ACHN (cell line): ENCODE data around the gene CASKIN2.

ENCODE experiments used
- DNase-seq: peaks from one replicate; pipeline ENCODE4 v3.0.0-alpha.2; 2015
- in situ Hi-C: cut with HindIII; loops from 2 replicates; pipeline ENCODE4 v1.10.0; 2017; ENCODE audit warnings: low sequenced_read_pairs, low pct_ligation_motif_present, low pct_unique_long_range_greater_than_20kb

The CASKIN2 gene

GRCh38 chr17:75515496-75516254 lies at the start of gene CASKIN2:
Gene CASKIN2, minus strand, starts transcription at chr17:75515537. Its CDS starts 1,733 bp downstream, at chr17:75513804.
- in situ Hi-C loops = no loop called here

GRCh38 chr17:75565066-75565465 lies 49.7 kb upstream of the CASKIN2 start:
- in situ Hi-C loops = no loop called here
- DNase-seq = peak; percentile 67

More at GRCh38 chr17:75515496-75516254, at the start of gene CASKIN2:
- DNase-seq = peak; percentile 92

- no peak for DNase-seq
- in situ Hi-C loops = no loop called here
These were observed 48.9 kb upstream of the CASKIN2 start for GRCh38 chr17:75564195-75564594.

GRCh38 chr17:75563063-75563758 lies 47.9 kb upstream of the CASKIN2 start:
- DNase-seq = no peak
- in situ Hi-C loops = no loop called here

- in situ Hi-C loops = no loop called here
- peak; percentile 78 for DNase-seq
These were observed 46.7 kb upstream of the CASKIN2 start for GRCh38 chr17:75561927-75562603.

- DNase-seq = no peak
- in situ Hi-C loops = no loop called here
These were observed 44.7 kb upstream of the CASKIN2 start for GRCh38 chr17:75559958-75560533.

GRCh38 chr17:75558666-75559530 lies 43.6 kb upstream of the CASKIN2 start:
- no peak for DNase-seq
- in situ Hi-C loops = no loop called here

GRCh38 chr17:75557852-75558665 lies 42.7 kb upstream of the CASKIN2 start:
- DNase-seq = no peak
- in situ Hi-C loops = no loop called here

- DNase-seq = peak; percentile 96
- in situ Hi-C loops = no loop called here
These were observed 41.9 kb upstream of the CASKIN2 start for GRCh38 chr17:75557075-75557851.

- DNase-seq = no peak
- in situ Hi-C loops = no loop called here
These were observed 40.4 kb upstream of the CASKIN2 start for GRCh38 chr17:75555679-75556153.

GRCh38 chr17:75553295-75554110 lies 38.2 kb upstream of the CASKIN2 start:
- DNase-seq = no peak
- in situ Hi-C loops = no loop called here

GRCh38 chr17:75552425-75553294 lies 37.3 kb upstream of the CASKIN2 start:
- DNase-seq = peak; percentile 8
- in situ Hi-C loops = no loop called here

GRCh38 chr17:75551266-75551665 lies 35.9 kb upstream of the CASKIN2 start:
- in situ Hi-C loops = no loop called here
- DNase-seq = no peak

- DNase-seq = no peak
- in situ Hi-C loops = no loop called here
These were observed 34.8 kb upstream of the CASKIN2 start for GRCh38 chr17:75550139-75550465.
